NCI-H748 (cell line): ENCODE measurements around the gene PLEK2.

Source experiments
- DNase-seq: peaks from one replicate; lab custom pipeline; 2025; ENCODE audit not compliant: unreplicated experiment; lab: John Stamatoyannopoulos, UW

PLEK2 gene

GRCh38 chr14:67405771-67406170 is 6.2 kb downstream of the PLEK2 start:
- DNase-seq = no peak

DNA sequence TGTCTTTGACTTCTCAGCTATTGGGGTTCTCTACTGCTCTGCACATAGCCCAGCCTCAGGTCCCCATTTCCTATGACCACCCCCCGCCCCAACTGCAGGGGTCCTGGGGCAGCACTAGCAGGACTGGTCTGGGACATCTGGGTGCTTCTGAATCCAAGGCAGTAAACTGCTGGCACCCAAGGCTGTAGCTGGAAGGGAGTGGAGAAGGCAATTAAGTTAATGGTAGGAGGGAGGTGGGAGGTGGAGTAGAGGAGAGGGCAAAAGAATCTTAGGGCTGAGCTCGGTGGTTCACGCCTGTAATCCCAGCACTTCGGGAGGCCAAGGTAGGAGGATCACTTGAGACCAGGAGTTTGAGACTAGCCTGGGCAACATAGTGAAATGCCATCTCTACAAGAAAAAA is 11.5 kb downstream of the PLEK2 start:
- no peak for DNase-seq

- no peak for DNase-seq
These were observed 14.4 kb downstream of the PLEK2 start for GRCh38 chr14:67397536-67397935.

DNA sequence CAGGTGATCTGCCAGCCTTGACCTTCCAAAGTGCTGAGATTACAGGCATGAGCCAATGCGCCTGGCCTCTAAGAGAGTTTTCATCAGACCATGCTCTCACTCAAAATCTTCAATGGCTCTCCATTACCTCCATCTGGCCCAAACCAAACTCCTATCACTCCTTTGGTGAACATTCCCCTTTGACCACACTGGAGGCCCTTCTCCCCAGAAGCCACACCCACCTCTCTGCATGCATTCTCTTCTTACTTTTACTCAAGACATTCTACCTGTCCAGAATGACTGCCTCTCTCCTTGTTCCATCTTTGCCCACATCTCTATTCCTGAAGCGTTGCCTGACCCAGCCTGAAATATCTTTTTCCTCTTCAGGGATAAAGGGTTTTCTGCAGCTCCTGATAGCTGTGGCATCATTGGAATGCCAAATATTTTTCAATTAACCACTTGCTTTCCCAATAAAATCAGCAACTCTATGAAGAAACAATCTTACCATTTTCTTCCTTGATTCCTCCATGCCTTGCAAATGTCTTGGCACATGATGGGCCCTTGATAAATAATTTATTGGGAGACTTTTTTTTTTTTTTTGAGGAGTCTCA is 15.5 kb downstream of the PLEK2 start:
- no peak for DNase-seq

DNA sequence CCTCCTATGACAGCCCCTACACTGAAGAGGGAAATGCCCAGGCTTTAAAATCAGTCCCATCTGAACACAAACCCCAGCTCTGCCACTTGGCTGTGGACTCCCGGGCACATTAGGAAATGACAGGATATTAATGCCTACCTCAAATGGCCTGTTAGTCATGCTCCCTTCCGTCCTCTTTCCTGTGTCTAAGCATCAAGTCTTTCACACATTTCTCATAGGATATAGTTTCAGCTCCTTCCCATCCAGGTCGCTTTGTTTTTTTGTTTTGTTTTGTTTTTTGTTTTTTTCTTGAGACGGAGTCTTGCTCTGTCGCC is 16.1 kb downstream of the PLEK2 start:
- no peak for DNase-seq

GRCh38 chr14:67395086-67395875 is 16.7 kb downstream of the PLEK2 start:
- no peak for DNase-seq

- DNase-seq = no peak
These were observed 18.3 kb downstream of the PLEK2 start for GRCh38 chr14:67393689-67394088.

DNA sequence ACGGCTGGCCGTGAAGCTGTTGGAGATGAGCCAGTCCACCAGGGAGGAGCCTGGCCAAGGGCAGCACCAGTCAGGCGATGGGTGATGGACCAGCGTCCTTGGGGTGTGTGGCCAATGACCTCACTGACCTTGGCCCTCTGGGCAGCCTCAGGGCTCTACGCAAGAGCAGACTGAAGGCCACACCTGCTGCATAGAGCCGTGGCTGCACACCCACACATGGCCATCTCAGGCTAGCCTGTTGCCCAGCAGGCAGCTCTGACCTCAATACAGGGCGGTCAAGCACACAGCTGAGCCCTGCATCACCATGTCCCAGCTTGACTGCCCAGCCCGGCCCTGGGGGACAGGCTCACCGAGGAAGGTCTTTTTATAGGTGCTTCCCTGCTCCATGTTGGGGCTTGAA is 19.2 kb downstream of the PLEK2 start:
- DNase-seq = no peak

DNA sequence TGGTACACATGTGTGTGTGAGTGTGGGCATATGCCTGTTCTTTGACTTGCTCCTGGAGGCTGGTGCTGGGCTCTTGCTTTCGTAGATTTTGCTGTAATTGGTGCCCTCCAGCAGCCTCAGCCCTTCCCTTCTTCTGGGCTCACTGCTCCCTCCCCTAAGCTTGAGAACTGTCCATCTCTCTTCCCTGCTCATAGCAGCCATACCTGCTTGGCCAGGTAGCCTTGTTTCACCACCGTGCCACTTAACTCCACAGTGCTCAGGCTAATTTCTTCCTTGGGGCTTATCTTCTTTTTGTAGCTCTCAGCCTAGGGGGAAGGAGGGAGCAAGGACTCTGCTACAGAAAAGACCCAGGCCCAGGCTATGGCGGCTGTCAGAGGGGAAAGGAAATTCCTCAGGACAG is 19.8 kb downstream of the PLEK2 start:
- DNase-seq = no peak

GRCh38 chr14:67391268-67391667 is 20.7 kb downstream of the PLEK2 start:
- DNase-seq = no peak

DNA sequence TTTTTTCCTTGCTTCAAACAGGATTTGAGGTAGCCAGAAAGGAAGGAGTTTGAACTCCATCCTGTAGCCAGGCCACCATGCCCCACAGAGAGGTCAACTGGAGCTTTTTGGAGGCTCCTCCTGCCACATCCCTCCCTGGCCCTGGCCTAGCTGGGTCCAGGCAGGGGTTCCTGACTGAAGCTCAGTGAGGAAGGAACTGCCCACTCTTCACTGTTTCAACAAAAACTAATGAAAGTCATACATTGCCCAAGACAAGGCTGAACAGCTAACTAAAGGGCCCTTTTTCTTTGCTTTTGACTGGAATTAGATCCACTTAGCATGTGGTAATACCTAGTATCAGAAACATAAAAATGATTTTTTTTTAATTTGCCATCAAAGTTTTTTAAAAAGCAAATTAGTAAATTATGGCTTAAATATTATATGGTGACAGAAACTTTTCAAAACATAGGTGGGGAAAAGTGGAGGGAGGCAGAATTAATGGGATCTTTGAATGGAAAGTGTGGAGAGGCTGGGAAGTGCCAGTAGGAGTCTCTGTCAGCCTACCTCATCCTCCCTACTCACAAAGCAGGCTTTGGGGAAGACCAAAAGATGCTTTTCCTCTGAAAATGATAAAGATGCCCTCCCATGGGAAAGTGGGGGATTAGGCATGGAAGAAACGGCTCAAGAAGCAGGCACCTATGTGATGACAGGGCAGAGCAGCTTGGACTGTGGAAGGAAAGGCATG is 22.0 kb downstream of the PLEK2 start:
- DNase-seq = no peak

GRCh38 chr14:67389275-67389674 is 22.7 kb downstream of the PLEK2 start:
- DNase-seq = no peak

DNA sequence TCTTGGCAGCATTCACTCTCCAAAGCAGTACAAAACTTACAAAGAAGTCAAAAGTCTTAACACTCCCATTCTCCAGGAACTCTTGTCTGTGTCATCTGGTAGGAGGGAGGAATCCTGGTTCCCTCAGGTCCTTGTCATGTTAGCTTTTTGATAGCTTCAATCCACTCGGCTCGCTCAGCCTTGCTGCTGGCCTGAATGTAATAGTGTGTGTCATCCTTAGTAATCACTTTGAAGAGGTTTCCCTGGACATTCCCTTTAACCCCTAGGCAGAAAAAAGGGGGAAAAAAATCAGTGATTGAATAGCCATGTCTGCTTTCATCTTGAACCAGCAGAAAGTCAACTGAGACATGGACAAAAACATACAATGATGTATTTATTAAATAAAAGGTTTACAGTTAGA is 24.8 kb downstream of the PLEK2 start:
- no peak for DNase-seq

DNA sequence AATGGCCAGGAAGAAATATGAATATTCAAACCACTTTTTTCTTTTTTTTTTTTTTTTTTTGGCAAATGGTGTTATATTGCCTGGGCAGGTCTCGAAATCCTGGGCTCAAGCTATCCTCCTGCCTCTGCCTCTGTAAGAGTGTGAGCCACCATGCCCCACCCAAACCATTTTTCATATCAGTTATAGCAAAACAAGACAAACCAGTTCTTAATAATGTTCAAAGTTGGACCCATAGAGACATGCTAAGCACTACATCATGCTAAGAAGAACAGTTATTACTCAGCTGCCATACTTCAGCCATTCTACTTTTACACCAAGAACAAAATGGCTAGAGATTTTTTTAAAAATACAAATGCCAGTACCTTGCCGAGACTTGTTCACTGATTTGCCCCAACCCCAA is 26.3 kb downstream of the PLEK2 start:
- no peak for DNase-seq

DNA sequence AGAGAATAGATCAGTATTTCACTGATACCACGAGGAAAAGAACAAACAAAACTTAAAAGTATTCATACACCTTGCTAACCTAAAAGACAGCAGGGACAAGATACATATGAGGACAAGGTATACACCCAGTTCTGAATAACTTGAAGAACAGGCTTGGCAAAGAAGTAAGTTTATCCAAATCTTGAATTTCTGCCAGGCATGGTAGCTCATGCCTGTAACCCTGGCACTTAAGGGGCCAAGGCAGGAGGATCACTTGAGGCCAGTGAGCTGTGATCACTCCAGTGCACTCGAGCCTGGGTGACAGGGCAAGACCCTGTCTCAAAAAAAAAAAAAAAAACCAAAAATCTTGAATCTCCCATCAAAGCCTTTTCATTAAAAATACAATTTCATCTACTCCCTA is 26.8 kb downstream of the PLEK2 start:
- DNase-seq = no peak

- DNase-seq = no peak
These were observed 34.0 kb downstream of the PLEK2 start for GRCh38 chr14:67377916-67378315.

- no peak for DNase-seq
These were observed 38.6 kb downstream of the PLEK2 start for GRCh38 chr14:67373347-67373746.

DNA sequence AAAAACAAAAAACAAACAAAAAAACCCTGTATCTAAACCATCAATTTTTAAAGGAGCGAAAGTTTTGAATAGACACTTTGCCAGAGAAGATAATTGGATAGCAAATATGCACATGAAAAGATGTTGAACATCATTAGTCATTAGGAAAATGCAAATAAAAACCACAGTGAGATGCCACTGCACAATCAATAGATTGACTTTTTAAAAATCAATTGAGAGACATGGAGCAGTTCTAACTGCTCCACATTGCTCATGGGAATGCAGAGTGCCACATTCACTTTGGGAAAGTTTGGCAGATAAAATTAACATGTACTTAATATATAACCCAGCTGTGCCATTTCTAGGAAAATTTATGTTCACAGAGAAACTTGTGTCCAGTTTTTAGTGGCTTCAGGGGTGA is 39.1 kb downstream of the PLEK2 start:
- DNase-seq = no peak

DNA sequence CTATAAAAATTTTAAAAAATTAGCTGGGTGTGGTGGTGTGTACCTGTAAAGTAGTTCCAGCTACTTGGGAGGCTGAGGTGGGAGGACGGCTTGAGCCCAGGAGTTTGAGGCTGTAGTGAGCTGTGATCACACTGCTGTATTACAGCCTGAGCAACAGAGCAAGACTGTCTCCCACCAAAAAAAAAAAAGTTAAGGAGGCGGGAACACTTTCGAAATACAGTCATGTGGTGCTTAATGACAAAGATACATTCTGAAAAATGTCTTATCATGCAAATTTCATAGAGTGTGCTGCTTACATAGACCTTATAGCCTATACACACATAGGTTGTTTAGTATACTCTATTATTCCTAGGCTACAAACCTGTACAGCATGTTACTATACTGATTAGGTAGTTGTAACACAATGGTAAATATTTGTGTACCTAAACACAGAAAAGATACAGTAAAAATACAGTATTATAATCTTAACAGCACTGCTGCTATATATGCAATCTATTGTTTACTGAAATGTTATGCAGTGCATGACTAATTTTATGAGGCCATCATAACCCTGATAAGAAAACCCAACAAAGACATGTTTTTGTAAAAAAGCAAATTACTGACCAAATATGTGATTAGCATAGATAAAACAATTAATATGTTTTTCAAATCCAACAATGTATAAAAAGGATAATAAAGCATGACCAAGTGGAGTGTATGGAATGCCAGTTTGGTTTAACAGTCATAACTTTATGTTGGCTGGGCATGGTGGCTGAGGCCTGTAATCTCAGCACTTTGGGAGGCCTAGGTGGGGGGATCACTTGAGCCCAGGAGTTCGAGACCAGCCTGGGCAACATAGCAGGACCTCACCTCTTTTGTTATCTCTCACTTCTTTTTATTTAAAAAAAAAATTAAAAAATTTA is 40.5 kb downstream of the PLEK2 start:
- no peak for DNase-seq

GRCh38 chr14:67370830-67371229 is 41.1 kb downstream of the PLEK2 start:
- DNase-seq = no peak

DNA sequence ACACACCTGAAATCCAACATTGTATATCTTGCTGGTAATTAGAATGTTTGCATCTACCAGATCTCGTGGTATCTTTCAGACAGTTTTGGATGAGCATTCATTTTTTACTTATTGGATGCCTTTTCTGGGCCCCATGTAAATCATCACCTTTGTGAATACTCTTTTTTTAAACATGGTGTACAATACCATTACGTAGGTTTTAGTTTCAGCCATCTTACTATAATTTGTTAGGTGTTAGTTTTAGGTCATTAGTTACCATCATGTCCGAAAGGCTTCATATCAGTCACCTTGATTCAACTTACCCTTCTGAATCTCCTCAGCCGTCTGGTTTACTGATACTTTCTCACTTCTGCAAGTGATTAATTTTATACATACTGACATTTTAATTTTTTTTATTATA is 46.5 kb downstream of the PLEK2 start:
- DNase-seq = no peak
